GM12891 (cell line): ENCODE results near the gene TRABD2B.

Experiments used
- PAX5 ChIP-seq: IDR thresholded peaks from 2 replicates; pipeline ENCODE4 v1.6.1; 2011; ENCODE audit warnings: low read length, moderate library complexity, mild to moderate bottlenecking; ENCODE audit not compliant: insufficient read depth, severe bottlenecking
- POLR2A ChIP-seq: IDR thresholded peaks from 2 replicates; pipeline ENCODE4 v1.6.1; 2011; ENCODE audit warnings: low read depth, low read length, control low read depth
- POLR2AphosphoS5 ChIP-seq: IDR thresholded peaks from 2 replicates; pipeline ENCODE4 v1.6.1; 2011; ENCODE audit warnings: low read depth, low read length, control low read depth
- POU2F2 ChIP-seq: IDR thresholded peaks from 2 replicates; pipeline ENCODE4 v1.6.1; 2011; ENCODE audit warnings: low read depth, mild to moderate bottlenecking, control low read depth, low read length, moderate library complexity
- TAF1 ChIP-seq: IDR thresholded peaks from 2 replicates; pipeline ENCODE4 v1.6.1; 2011; ENCODE audit warnings: low read depth, low read length, control low read depth

- no peak for TF ChIP-seq PAX5
- TF ChIP-seq POLR2AphosphoS5 = no peak
- no peak for TF ChIP-seq POLR2A
- TF ChIP-seq TAF1 = no peak
- no peak for TF ChIP-seq POU2F2
These were observed 45.5 kb downstream of the TRABD2B start for GRCh38 chr1:47951545-47952235.
